Hematopoietic multipotent progenitor cell treated with erythropoietin and hydrocortisone succinate and interleukin-3 and kit ligand, for 15 days (in vitro differentiated cells): ENCODE results near the gene C3orf22.
"Not testable (repeated sequence)": the region's sequence is repeated elsewhere in the genome, so short reads cannot be mapped to it uniquely, and the experiment has no call there.

Experiments used
- DNase-seq: peaks from one replicate; pipeline ENCODE4 v3.0.0-alpha.2; 2015; ENCODE audit warnings: low spot score

C3orf22 gene

GRCh38 chr3:126558336-126559071, at the start of gene C3orf22:
C3orf22 (minus strand) TSS chr3:126558932; CDS start chr3:126553390, 5,542 bp downstream.
- no peak for DNase-seq

- peak; percentile 24 for DNase-seq
Observed at GRCh38 chr3:126607214-126607908, 48.6 kb upstream of the C3orf22 start.

GRCh38 chr3:126606001-126606400, 47.3 kb upstream of the C3orf22 start:
- no peak for DNase-seq

GRCh38 chr3:126604691-126605090, 46.0 kb upstream of the C3orf22 start:
- no peak for DNase-seq

GRCh38 chr3:126599101-126599500, 40.4 kb upstream of the C3orf22 start:
- no peak for DNase-seq

GRCh38 chr3:126595479-126595878, 36.7 kb upstream of the C3orf22 start:
- not testable (repeated sequence) for DNase-seq

GRCh38 chr3:126591515-126591914, 32.8 kb upstream of the C3orf22 start:
- DNase-seq: not testable (repeated sequence)

GRCh38 chr3:126582311-126582710, 23.6 kb upstream of the C3orf22 start:
- DNase-seq: no peak

GRCh38 chr3:126581569-126581968, 22.8 kb upstream of the C3orf22 start:
- DNase-seq: no peak

- no peak for DNase-seq
Observed at GRCh38 chr3:126580746-126581145, 22.0 kb upstream of the C3orf22 start.

GRCh38 chr3:126578702-126579101, 20.0 kb upstream of the C3orf22 start:
- DNase-seq: no peak

- no peak for DNase-seq
Observed at GRCh38 chr3:126577261-126577660, 18.5 kb upstream of the C3orf22 start.

- DNase-seq: no peak
Observed at GRCh38 chr3:126573492-126574117, 14.9 kb upstream of the C3orf22 start.

GRCh38 chr3:126571078-126571477, 12.3 kb upstream of the C3orf22 start:
- no peak for DNase-seq

GRCh38 chr3:126570103-126570541, 11.4 kb upstream of the C3orf22 start:
- DNase-seq: no peak

- no peak for DNase-seq
Observed at GRCh38 chr3:126569390-126569975, 10.8 kb upstream of the C3orf22 start.

- no peak for DNase-seq
Observed at GRCh38 chr3:126568776-126569342, 10.1 kb upstream of the C3orf22 start.

GRCh38 chr3:126567696-126568438, 9.1 kb upstream of the C3orf22 start:
- no peak for DNase-seq

- no peak for DNase-seq
Observed at GRCh38 chr3:126562737-126563276, 4.1 kb upstream of the C3orf22 start.

- DNase-seq: no peak
Observed at GRCh38 chr3:126557761-126558160, 971 bp downstream of the C3orf22 start.

GRCh38 chr3:126557415-126557745, 1.4 kb downstream of the C3orf22 start:
- no peak for DNase-seq
